Measurements from ENCODE around the gene RAB26. TPM values are rescaled to one million over a fixed set of nuclear protein-coding genes. Genes with fewer than 3 reads are reported as not detected.
A peak's percentile ranks its signal among the peaks of the same experiment; 100 is the strongest.

Gene RAB26
- total RNA-seq, 2 donors from 2014 or later: 18.2 to 24.5 TPM

DNA sequence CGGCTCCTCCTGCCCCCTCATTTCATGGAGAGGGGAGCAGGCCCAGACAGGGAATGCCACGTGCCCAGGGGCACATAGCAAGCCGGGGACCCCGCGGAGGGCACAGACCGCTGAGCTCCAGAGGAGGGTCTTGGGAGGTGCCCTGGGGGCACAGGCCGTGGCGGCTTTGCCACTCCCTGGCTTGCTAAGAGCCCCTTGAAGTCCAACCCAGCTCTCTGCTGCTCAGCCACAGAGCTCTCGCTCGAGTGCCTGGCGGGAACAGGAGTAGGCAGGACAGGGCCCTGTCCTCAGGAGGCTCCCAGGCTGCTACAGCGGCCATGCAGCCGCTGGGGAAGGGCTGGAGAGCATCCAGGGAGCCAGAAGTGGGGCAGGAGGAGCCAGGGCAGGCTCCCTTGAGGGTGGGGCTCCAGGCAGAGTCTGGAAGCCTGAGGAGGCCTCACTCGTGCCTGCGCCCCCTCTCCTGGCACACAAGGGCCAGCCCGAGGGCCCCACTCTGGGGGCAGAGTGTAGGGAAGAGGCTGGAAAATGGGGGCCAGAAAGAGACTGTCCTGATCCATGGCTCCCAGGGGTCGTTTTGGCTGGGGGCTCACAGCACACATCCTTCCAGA lies 4.4 kb upstream of the RAB26 start:
- Histone ChIP-seq H3K27ac (no peak overlapping the region), H3K9me3 (no peaks in the 10 kb centered on the region), H3K4me3 (no peak overlapping the region), H3K4me1 (peaks cover 10% of the 10 kb centered on the region), H3K36me3 (no peaks in the 10 kb centered on the region), H3K27me3 (no peaks in the 10 kb centered on the region), H3K9ac (ENCODE audit: low read depth in 2 of 2, low read length in 2 of 2) (no peak overlapping the region)
- intact Hi-C loops (cut with DNase I): loop anchor here (5.0 kb wide), 1 partner anchor 122 kb away; no protein-coding TSS in a partner anchor
- TF ChIP-seq, protein P1, sequence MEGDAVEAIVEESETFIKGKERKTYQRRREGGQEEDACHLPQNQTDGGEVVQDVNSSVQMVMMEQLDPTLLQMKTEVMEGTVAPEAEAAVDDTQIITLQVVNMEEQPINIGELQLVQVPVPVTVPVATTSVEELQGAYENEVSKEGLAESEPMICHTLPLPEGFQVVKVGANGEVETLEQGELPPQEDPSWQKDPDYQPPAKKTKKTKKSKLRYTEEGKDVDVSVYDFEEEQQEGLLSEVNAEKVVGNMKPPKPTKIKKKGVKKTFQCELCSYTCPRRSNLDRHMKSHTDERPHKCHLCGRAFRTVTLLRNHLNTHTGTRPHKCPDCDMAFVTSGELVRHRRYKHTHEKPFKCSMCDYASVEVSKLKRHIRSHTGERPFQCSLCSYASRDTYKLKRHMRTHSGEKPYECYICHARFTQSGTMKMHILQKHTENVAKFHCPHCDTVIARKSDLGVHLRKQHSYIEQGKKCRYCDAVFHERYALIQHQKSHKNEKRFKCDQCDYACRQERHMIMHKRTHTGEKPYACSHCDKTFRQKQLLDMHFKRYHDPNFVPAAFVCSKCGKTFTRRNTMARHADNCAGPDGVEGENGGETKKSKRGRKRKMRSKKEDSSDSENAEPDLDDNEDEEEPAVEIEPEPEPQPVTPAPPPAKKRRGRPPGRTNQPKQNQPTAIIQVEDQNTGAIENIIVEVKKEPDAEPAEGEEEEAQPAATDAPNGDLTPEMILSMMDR (IDR thresholded peaks at IDR 0.05): no peak
- no peak for DNase-seq

DNA sequence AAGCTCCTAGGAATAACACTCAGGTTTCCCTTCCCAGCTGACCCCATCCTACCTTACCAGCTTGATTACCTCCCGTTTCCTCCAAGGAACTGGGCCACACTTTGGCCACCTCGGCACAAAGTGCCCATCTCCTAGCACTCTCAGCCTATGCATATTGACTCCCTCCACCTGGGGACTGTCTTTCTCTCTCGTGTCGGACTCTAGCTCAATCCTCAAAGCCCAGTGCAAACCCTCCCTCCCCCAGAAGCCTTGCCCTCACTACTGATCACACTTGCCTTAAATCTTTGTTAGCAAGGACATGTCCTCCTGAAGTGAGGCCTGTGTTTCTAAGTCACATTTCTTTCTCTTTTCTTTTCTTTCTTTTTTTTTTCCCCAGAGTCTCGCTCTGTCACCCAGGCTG lies 2.6 kb upstream of the RAB26 start:
- intact Hi-C loops (cut with DNase I): no loop called here
- DNase-seq: no peak
- Histone ChIP-seq H3K9me3 (no peaks in the 10 kb centered on the region), H3K36me3 (no peaks in the 10 kb centered on the region), H3K27me3 (no peaks in the 10 kb centered on the region), H3K27ac (no peak overlapping the region), H3K9ac (ENCODE audit: low read depth in 2 of 2, low read length in 2 of 2) (no peak overlapping the region), H3K4me1 (peaks cover 15% of the 10 kb centered on the region), H3K4me3 (no peak overlapping the region)
- TF ChIP-seq, protein P1 (IDR thresholded peaks at IDR 0.05): no peak

DNA sequence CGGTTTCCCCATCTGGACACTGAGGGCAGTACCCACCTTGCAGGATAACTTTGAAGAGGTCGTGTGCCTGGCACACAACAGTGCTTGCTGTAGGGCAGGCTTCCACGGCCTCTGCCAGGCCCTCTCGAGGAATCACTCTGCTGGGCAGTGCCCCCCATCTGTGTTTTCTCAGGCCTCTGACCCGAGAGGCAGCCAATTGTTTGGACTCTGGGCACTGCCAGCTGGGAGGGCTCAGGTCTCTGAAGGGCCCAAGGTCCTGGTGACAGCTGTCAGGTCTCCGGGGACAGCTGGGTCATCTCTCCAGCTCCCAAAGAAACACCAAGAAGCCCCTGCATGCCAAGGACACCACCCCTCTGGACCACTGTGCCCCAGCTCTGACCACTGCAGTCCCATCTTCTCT lies 1.0 kb upstream of the RAB26 start:
- H3K9me3 ChIP-seq: no peaks in the 10 kb centered on the region
- TF ChIP-seq, protein P1 (IDR thresholded peaks at IDR 0.05): no peak
- intact Hi-C loops (cut with DNase I): no loop called here
- peaks cover 28% of the 10 kb centered on the region for H3K4me1 ChIP-seq
- H3K27ac ChIP-seq: peak overlapping the region; percentile 83
- no peaks in the 10 kb centered on the region for H3K36me3 ChIP-seq
- no peak overlapping the region for H3K4me3 ChIP-seq
- DNase-seq: no peak
- H3K9ac ChIP-seq (ENCODE audit: low read depth in 2 of 2, low read length in 2 of 2): peak overlapping the region in 1 of 2 donors; percentile 55
- H3K27me3 ChIP-seq: no peaks in the 10 kb centered on the region

GRCh38 chr16:2148714-2149629 lies 547 bp downstream of the RAB26 start:
- peak overlapping the region; percentile 63 to 69 for H3K9ac ChIP-seq (ENCODE audit: low read depth in 2 of 2, low read length in 2 of 2)
- DNase-seq: peak; percentile 51
- TF ChIP-seq, protein P1 (IDR thresholded peaks at IDR 0.05): no peak
- H3K9me3 ChIP-seq: no peaks in the 10 kb centered on the region
- peaks cover 40% of the 10 kb centered on the region for H3K4me1 ChIP-seq
- no peaks in the 10 kb centered on the region for H3K36me3 ChIP-seq
- H3K27me3 ChIP-seq: no peaks in the 10 kb centered on the region
- H3K4me3 ChIP-seq: peak overlapping the region; percentile 53
- H3K27ac ChIP-seq: peak overlapping the region; percentile 44
- intact Hi-C loops (cut with DNase I): no loop called here

DNA sequence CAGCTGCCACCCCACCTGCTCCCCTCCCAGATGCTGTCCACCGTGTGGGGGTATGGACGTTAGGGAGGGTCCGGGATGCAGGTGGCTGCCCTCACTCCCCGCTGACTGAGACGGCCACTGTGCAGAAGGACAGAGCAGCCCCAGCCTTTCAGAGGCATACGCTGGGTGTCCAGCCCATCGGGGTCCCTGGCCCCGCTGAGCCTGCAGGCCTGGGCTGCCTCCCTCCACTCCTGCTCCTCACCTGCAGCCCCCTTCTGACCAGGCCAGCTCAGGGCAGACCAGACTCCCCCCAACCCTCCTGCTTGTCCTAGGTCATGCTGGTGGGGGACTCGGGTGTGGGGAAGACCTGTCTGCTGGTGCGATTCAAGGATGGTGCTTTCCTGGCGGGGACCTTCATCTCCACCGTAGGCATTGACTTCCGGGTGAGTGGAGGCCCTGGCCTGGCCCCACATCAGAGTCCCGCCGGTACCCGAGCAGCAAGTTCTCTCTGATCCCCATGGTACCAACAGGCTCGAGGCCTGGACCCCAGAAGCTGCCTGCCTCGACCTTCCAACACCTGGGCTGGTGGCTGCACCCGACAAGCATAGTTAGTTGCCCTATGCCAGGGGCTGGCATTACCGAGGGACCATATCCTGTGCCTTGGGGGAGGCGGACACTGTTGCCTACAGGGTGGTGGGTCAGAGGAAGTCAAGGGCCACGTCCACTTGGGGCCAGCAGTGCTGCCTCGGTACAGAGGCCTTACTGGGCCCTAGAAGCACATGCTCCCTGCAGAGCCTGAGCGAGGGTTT lies 1.4 kb downstream of the RAB26 start:
- H3K4me1 ChIP-seq: peaks cover 44% of the 10 kb centered on the region
- H3K27me3 ChIP-seq: no peaks in the 10 kb centered on the region
- H3K36me3 ChIP-seq: no peaks in the 10 kb centered on the region
- intact Hi-C loops (cut with DNase I): no loop called here
- H3K9ac ChIP-seq (ENCODE audit: low read depth in 2 of 2, low read length in 2 of 2): peak overlapping the region; percentile 69 to 78
- DNase-seq: no peak
- H3K4me3 ChIP-seq: no peak overlapping the region
- H3K27ac ChIP-seq: no peak overlapping the region
- TF ChIP-seq, protein P1 (IDR thresholded peaks at IDR 0.05): no peak
- H3K9me3 ChIP-seq: no peaks in the 10 kb centered on the region

Measured in colonic mucosa (tissue), 4 donors.